K562 (cell line): ENCODE results near the gene ZCCHC24. TPM values are rescaled to one million over a fixed set of nuclear protein-coding genes. Genes with fewer than 3 reads are reported as not detected.
A peak's percentile ranks its signal among the peaks of the same experiment; 100 is the strongest.

Source experiments
- CREM ChIP-seq: IDR thresholded peaks from 2 replicates; pipeline ENCODE4 v1.6.1; 2014; ENCODE audit warnings: antibody characterized with exemption, low read depth
- DACH1 ChIP-seq: fragments of 450-650 bp; IDR thresholded peaks from 2 replicates; pipeline ENCODE4 v1.6.1; 2018; ENCODE audit not compliant: partially characterized antibody
- ELF4 ChIP-seq: fragments of 450-650 bp; formaldehyde crosslinking; IDR thresholded peaks from 2 replicates; pipeline ENCODE4 v1.4.0; 2022; ENCODE audit warnings: missing genetic modification characterization
- ESRRA ChIP-seq: fragments of 450-650 bp; IDR thresholded peaks from 2 replicates; pipeline ENCODE4 v1.6.1; 2014; ENCODE audit warnings: low read depth, mild to moderate bottlenecking, moderate library complexity, borderline replicate concordance
- HDAC1 ChIP-seq, 2 experiments: fragments of 450-650 bp; IDR thresholded peaks; 2 replicates each; pipeline ENCODE4 v1.6.1; 2016 to 2017; ENCODE audit warnings: inconsistent platforms in 1 of 2, mild to moderate bottlenecking in 1 of 2, moderate library complexity in 1 of 2
- HOMEZ ChIP-seq: fragments of 250-450 bp; sonication (Bioruptor Pico); IDR thresholded peaks from 2 replicates; pipeline ENCODE4 v1.4.0; 2020; ENCODE audit warnings: mild to moderate bottlenecking, moderate library complexity
- KHSRP ChIP-seq: fragments of 450-650 bp; IDR thresholded peaks from 2 replicates; pipeline ENCODE4 v1.6.1; 2017
- MTA3 ChIP-seq: fragments of 450-650 bp; formaldehyde crosslinking; IDR thresholded peaks from 2 replicates; pipeline ENCODE4 v1.6.1; 2017; ENCODE audit warnings: mild to moderate bottlenecking, borderline replicate concordance
- PCBP1 ChIP-seq: fragments of 200-400 bp; formaldehyde crosslinking; IDR thresholded peaks from 2 replicates; pipeline ENCODE4 v1.6.1; 2018; ENCODE audit warnings: mild to moderate bottlenecking, low read depth, low read length; ENCODE audit not compliant: poor library complexity, severe bottlenecking
- PHF8 ChIP-seq: fragments of 200-600 bp; sonication (generic); IDR thresholded peaks from 2 replicates; pipeline ENCODE4 v1.6.1; 2012; ENCODE audit warnings: mixed run types, mild to moderate bottlenecking, inconsistent platforms, low read length, moderate library complexity, borderline replicate concordance
- PML ChIP-seq: IDR thresholded peaks from 2 replicates; pipeline ENCODE4 v1.6.1; 2012; ENCODE audit warnings: low read length, inconsistent platforms
- POLR2H ChIP-seq: IDR thresholded peaks from 2 replicates; pipeline ENCODE4 v1.6.1; 2016; ENCODE audit warnings: missing genetic modification characterization, low read depth, mild to moderate bottlenecking, control low read depth, missing compliant biosample characterization, moderate library complexity
- POLR3A ChIP-seq: IDR thresholded peaks from 2 replicates; pipeline ENCODE4 v1.6.1; 2011; ENCODE audit warnings: borderline replicate concordance, mild to moderate bottlenecking, moderate library complexity; ENCODE audit not compliant: insufficient read length, insufficient read depth; ENCODE audit errors: extremely low read depth
- TEAD4 ChIP-seq, 2 experiments: sonication (generic) in 1 of 2; formaldehyde crosslinking in 1 of 2; IDR thresholded peaks; 2 replicates each; pipeline versions ENCODE4 v1.6.1 to v1.8.0; 2012 to 2022; ENCODE audit warnings: borderline replicate concordance in 1 of 2, inconsistent platforms in 1 of 2, low read length in 1 of 2, mild to moderate bottlenecking in 1 of 2, missing genetic modification reagents in 1 of 2
- TRIM28 ChIP-seq: fragments of 450-650 bp; IDR thresholded peaks from 2 replicates; pipeline ENCODE4 v1.6.1; 2017
- ZC3H8 ChIP-seq: fragments of 450-650 bp; IDR thresholded peaks from 2 replicates; pipeline ENCODE4 v1.6.1; 2017
- ZFX ChIP-seq: sonication (generic); formaldehyde crosslinking; IDR thresholded peaks from 2 replicates; pipeline ENCODE4 v1.8.0; 2022; ENCODE audit warnings: mild to moderate bottlenecking, missing genetic modification reagents, moderate library complexity
- ZMIZ1 ChIP-seq, 2 experiments: fragments of 150-350 bp in 1 of 2; IDR thresholded peaks; 2 replicates each; pipeline ENCODE4 v1.6.1; 2012 to 2016; ENCODE audit warnings: low read depth in 2 of 2, low read length in 2 of 2, mild to moderate bottlenecking in 1 of 2, moderate library complexity in 1 of 2
- ZNF197 ChIP-seq: fragments of 200-800 bp; sonication (Bioruptor generic); IDR thresholded peaks from 2 replicates; pipeline ENCODE4 v1.6.1; 2016; ENCODE audit warnings: low read depth, missing genetic modification characterization, missing compliant biosample characterization
- ZNF561 ChIP-seq: fragments of 450-650 bp; formaldehyde crosslinking; conservative IDR thresholded peaks from 2 replicates; pipeline ENCODE4 v1.4.0; 2020; ENCODE audit warnings: mild to moderate bottlenecking, moderate library complexity
- ZNF740 ChIP-seq, 3 experiments: fragments of 200-800 bp in 1 of 3; sonication (Bioruptor generic) in 1 of 3; sonication (generic) in 1 of 3; formaldehyde crosslinking in 1 of 3; IDR thresholded peaks; 2 replicates each; pipeline versions ENCODE4 v1.6.1 to v1.8.0; 2016 to 2022; ENCODE audit warnings: mild to moderate bottlenecking in 2 of 3, missing compliant biosample characterization in 2 of 3, missing genetic modification characterization in 2 of 3, missing genetic modification reagents in 1 of 3
- polyA plus RNA-seq, 8 experiments: library from polyadenylated mRNA; depleted of rRNA in 4 of 8; stranded (reverse) in 5 of 8; unstranded in 3 of 8; fragments of >200 nt; fragmentation: Nextera tagmentation in 2 of 8; fragmentation: Illumina TruSeq in 1 of 8; extraction: Ambion mirVana in 2 of 8; extraction: Trizol in 1 of 8; gene quantifications; 2 replicates each; pipeline versions ENCODE4 v1.2.1 to v1.2.3, GENCODE V29; 2011 to 2014; ENCODE audit warnings: inconsistent platforms in 1 of 8, missing spikeins in 1 of 8
- total RNA-seq, 7 experiments: library from RNA; depleted of rRNA in 6 of 7; stranded (reverse); fragments of >200 nt in 6 of 7; fragmentation: Illumina TruSeq in 2 of 7; extraction: Trizol in 2 of 7; gene quantifications; 2 replicates each; pipeline versions ENCODE4 v1.2.1 to v1.2.3, GENCODE V29; 2011 to 2021; ENCODE audit warnings: low replicate concordance in 1 of 7

The ZCCHC24 gene
- total and polyA plus RNA-seq, 9 of the 15 experiments (the other 6 are each of a cell fraction or from before 2014, with no cell fraction given) = 0.84 to 11.0 (median 4.6) TPM

- TF ChIP-seq ZNF740 (CRISPR knock-in tag; IDR thresholded peaks at IDR 0.05) = peak; percentile 69
- peak in 1 of 2 experiments; percentile 82; a peak in 2 of 4 replicates for TF ChIP-seq ZNF740 (tag; IDR thresholded peaks at IDR 0.05)
- no peak for TF ChIP-seq POLR2H (tag)
- peak; percentile 75 for TF ChIP-seq MTA3
- TF ChIP-seq TRIM28 = peak; percentile 89
- peak; percentile 92; the same call in 1 of the 2 replicates for TF ChIP-seq ZC3H8
- peak; percentile 46 for TF ChIP-seq DACH1
- peak; percentile 57 for TF ChIP-seq PCBP1
- peak; percentile 54; the same call in 1 of the 2 replicates for TF ChIP-seq PHF8
- TF ChIP-seq ELF4 (CRISPR knock-in tag) = peak; percentile 98
- TF ChIP-seq ZFX = peak; percentile 61; the same call in 1 of the 2 replicates
- peak; percentile 74 for TF ChIP-seq KHSRP
- peak; percentile 10; the same call in 1 of the 2 replicates for TF ChIP-seq ESRRA
- TF ChIP-seq ZMIZ1 (IDR thresholded peaks at IDR 0.05; ENCODE audit: low read depth in 2 of 2, low read length in 2 of 2) = no peak; a peak in 1 of 4 replicates
- TF ChIP-seq ZNF561 (CRISPR knock-in tag) = 0 out of 2 replicates have a peak, but pooled peaks have one; percentile 57
- TF ChIP-seq HDAC1 (IDR thresholded peaks at IDR 0.05) = peak in 1 of 2 experiments; percentile 98; a peak in 3 of 4 replicates
- peak; percentile 41; the same call in 1 of the 2 replicates for TF ChIP-seq PML
- 0 out of 2 replicates have a peak, but pooled peaks have one; percentile 14 for TF ChIP-seq TEAD4 (IDR thresholded peaks at IDR 0.05; ENCODE audit: low read length)
- no peak for TF ChIP-seq TEAD4 (CRISPR knock-in tag; IDR thresholded peaks at IDR 0.05; ENCODE audit: borderline replicate concordance)
- TF ChIP-seq HOMEZ (CRISPR knock-in tag) = no peak
- no peak for TF ChIP-seq CREM
- TF ChIP-seq POLR3A = no peak
- TF ChIP-seq ZNF197 (CRISPR knock-in tag) = no peak
Measured at GRCh38 chr10:79445977-79446757, 743 bp upstream of the ZCCHC24 start (continued).
